Heart left ventricle (tissue), 13 donors: ENCODE measurements around the gene ECT2.

ENCODE experiments used
- POLR2A ChIP-seq, 2 donors: fragments of 450-650 bp; IDR thresholded peaks; one replicate each; pipeline ENCODE4 v1.6.1; 2017; ENCODE audit warnings: antibody characterized with exemption in 2 of 2, mild to moderate bottlenecking in 2 of 2, moderate library complexity in 2 of 2
- TF ChIP-seq, protein P1 (sequence below), 12 donors: fragments of 200-600 bp; sonication (generic) in 4 of 12; IDR thresholded peaks; one replicate each; pipeline versions ENCODE4 v1.5.0 to v1.8.0; 2018 to 2022; ENCODE audit warnings: antibody characterized with exemption in 12 of 12, mild to moderate bottlenecking in 5 of 12
- donor health status: ischemic (EF 13 %, LVEDD 7.1; RV severe dilation, severe dysfunction).
- donor health status: DM: no; HTN: yes; CAD: no.
- donor health status: DM: no; HTN: no; CAD: no.
- donor health status: ischemic (EF 25% LVEDD 6.9; RV normal size, moderate dysfunction).
- donor health status: ischemic (EF 25% LVEDD 5.7; RV mildly dilated, moderate dysfunction).
- donor health status: ischemic (EF 35%, LVEDD 5.7; RV mildly dilated, moderate dysfunction).
- donor health status: nonischemic (EF 11% LVEDD 7.7; RV severe dilation, severe dysfunction).
- donor health status: DM: yes; HTN: yes; CAD: no.
- donor health status: PGD.
- donor health status: ischemic (EF 29% LVEDD 5.4; RV normal size, mild dysfunction).
- donor health status: nonischemic (EF 23%, LVEDD 6.1; RV moderate dilation, normal function).

DNA sequence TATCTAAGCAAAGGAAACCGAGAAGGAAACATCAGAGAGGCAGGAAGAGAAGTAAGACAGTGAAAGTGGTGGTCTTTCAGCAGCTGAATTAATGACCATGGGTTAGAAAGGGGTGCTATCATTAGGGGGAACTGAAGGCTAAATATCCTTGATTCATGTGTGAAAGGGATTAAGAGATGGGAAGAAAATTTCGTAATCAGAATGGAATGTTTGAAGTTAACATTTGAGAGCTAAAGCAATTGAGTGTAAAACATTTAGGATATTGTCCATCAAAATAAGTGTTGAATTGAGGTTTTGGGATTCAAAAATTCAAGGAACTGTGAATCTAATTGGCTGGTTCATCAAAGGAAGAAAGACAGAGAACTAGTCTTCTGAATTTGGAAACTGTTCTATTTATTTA is 4.1 kb upstream of the ECT2 start:
- TF ChIP-seq, protein P1, sequence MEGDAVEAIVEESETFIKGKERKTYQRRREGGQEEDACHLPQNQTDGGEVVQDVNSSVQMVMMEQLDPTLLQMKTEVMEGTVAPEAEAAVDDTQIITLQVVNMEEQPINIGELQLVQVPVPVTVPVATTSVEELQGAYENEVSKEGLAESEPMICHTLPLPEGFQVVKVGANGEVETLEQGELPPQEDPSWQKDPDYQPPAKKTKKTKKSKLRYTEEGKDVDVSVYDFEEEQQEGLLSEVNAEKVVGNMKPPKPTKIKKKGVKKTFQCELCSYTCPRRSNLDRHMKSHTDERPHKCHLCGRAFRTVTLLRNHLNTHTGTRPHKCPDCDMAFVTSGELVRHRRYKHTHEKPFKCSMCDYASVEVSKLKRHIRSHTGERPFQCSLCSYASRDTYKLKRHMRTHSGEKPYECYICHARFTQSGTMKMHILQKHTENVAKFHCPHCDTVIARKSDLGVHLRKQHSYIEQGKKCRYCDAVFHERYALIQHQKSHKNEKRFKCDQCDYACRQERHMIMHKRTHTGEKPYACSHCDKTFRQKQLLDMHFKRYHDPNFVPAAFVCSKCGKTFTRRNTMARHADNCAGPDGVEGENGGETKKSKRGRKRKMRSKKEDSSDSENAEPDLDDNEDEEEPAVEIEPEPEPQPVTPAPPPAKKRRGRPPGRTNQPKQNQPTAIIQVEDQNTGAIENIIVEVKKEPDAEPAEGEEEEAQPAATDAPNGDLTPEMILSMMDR (IDR thresholded peaks at IDR 0.05): no peak
- no peak for TF ChIP-seq POLR2A (IDR thresholded peaks at IDR 0.05)
